ENCODE measurements around the gene PERCC1.

Gene PERCC1

DNA sequence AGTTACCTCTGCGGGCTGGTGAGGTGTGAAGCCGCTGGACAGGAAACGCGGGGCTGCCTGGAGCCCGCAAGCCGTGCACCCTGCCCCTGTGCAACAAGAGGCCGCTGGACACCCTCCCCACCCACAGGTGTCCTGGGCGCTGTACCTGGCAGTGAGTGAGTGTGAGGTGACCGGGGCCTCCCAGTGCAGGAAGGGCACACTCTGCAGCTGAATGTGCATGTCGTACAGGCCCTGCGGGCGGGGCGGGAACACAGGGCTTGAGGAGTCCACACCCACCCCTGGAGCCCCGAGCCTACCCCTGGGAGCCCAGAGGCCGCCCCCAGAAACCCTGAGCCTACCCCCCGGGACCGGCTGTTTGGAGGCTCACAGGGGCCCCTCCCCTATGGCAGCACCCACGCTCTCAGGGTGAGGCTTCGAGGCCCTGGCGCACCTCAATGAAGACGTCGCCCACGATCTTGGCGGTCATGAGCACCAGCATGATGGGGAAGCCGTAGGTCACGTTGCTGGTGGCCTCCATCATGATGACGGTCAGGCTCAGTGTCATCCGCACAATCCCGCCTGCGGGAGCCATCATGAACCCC lies 17.7 kb downstream of the PERCC1 start:
- TF ChIP-seq, protein P1, sequence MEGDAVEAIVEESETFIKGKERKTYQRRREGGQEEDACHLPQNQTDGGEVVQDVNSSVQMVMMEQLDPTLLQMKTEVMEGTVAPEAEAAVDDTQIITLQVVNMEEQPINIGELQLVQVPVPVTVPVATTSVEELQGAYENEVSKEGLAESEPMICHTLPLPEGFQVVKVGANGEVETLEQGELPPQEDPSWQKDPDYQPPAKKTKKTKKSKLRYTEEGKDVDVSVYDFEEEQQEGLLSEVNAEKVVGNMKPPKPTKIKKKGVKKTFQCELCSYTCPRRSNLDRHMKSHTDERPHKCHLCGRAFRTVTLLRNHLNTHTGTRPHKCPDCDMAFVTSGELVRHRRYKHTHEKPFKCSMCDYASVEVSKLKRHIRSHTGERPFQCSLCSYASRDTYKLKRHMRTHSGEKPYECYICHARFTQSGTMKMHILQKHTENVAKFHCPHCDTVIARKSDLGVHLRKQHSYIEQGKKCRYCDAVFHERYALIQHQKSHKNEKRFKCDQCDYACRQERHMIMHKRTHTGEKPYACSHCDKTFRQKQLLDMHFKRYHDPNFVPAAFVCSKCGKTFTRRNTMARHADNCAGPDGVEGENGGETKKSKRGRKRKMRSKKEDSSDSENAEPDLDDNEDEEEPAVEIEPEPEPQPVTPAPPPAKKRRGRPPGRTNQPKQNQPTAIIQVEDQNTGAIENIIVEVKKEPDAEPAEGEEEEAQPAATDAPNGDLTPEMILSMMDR (IDR thresholded peaks at IDR 0.05; ENCODE audit: control insufficient read depth, insufficient read depth, low read depth, low read length, missing control alignments): no peak

DNA sequence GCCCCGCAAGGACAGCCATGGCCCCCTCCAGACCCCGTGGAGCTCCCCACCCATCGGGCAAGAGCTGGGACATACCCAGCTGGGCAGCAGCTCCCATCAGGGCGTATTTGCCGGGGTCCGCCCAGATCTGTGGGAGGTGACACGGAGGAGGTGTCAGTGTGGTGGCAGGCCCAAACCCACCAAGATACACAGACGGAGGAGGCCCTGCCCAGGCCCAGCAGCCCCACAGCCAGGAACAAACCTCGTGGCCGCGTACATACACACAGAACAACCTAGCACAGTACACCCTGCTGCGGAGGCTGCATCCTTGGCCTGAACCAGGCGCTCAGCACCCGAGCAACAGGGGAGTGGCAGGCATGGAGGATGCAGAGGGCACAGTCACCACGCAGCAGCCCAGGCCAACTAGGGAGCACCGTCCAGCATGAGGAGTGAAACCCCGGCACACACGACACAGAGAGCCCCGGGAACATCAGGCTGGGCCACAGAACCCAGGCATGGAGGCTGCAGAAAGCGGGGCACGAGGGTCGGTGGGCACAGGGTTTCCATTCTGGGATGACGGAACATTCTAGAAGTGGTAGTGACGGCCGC lies 18.4 kb downstream of the PERCC1 start:
- no peak for DNase-seq (ENCODE audit: low read depth)
- no peak overlapping the region for H3K4me3 ChIP-seq (ENCODE audit: control insufficient read depth, low read depth, low read length)
- TF ChIP-seq, protein P1 (IDR thresholded peaks at IDR 0.05; ENCODE audit: control insufficient read depth, insufficient read depth, low read depth, low read length, missing control alignments): no peak

More for the DNA sequence above, 17.7 kb downstream of the PERCC1 start:
- no peak for DNase-seq (ENCODE audit: low read depth)
- H3K4me3 ChIP-seq (ENCODE audit: control insufficient read depth, low read depth, low read length): no peak overlapping the region

DNA sequence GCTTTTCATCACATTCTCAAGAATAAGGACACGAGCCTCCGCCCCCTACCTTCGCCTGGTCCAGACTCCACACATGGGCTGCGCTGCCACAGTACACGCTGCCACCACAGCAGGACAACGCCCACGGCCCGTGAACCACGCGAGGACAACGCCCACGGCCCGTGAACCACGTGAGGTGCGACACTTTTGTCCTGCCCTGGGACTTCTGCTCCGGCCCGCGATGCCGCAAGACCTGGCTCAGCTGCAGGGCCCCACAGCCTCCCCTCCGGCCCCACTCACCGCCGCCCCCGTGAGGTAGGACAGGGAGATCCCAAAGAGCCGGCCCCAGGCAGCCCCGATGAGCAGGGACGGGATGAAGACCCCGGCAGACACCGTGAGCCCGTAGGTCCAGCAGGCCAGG lies 19.3 kb downstream of the PERCC1 start:
- DNase-seq (ENCODE audit: low read depth): no peak
- TF ChIP-seq, protein P1 (IDR thresholded peaks at IDR 0.05; ENCODE audit: control insufficient read depth, insufficient read depth, low read depth, low read length, missing control alignments): no peak
- no peak overlapping the region for H3K4me3 ChIP-seq (ENCODE audit: control insufficient read depth, low read depth, low read length)

DNA sequence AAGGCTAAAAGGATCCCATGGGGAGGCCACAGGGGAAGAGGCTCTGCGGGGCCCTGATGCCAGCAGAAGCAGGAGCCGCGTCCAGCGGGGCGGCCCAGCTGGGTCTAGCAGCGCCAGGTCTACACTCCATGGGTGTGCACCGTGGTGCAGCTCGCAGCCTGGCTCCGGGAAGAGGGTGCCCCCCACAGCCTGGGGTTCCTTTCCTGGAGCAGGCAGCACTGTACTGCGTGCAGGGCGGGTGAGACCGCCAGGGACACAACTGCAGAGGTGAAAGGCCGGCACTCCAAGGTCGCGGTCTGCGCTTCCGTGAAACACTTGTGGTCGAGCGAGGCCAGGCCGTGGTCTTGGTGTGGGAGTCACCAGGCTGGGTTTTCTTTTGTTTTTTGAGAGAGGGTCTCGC lies 20.0 kb downstream of the PERCC1 start:
- no peak for DNase-seq (ENCODE audit: low read depth)
- H3K4me3 ChIP-seq (ENCODE audit: control insufficient read depth, low read depth, low read length): no peak overlapping the region
- TF ChIP-seq, protein P1 (IDR thresholded peaks at IDR 0.05; ENCODE audit: control insufficient read depth, insufficient read depth, low read depth, low read length, missing control alignments): no peak

DNA sequence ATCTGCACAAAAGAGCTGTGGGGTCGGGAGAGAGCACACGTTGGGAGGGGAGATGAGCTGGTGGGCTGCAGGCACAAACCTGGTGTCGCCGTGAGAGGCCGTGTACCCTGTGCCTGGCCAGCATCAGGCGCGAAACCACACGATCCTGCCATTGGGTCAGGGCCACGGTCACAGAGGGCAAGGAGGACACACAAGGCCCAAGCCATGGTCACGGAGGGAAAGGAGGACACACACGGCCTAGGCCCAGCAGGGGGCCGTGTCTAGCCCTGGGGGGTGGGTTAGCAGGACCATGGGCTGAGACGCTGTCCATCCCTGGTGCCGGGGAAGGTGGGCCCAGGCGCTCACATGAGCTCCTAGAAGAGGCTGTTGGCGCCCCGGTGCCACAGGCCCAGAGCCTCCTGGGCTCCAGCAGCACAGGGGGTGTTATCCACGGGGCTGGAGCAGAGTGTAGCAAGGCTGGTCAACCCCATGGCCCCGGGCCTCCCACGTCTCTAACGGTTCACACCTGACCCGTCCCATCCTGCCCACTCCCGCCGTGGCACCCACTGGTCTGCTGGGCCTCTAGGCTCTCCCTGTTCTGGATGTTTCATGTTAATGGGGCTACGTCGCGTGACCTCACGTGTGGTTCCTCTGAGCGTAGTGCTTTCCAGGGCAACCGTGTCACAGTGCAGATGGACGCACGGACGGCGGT lies 21.0 kb downstream of the PERCC1 start:
- no peak overlapping the region for H3K4me3 ChIP-seq (ENCODE audit: control insufficient read depth, low read depth, low read length)
- no peak for DNase-seq (ENCODE audit: low read depth)
- TF ChIP-seq, protein P1 (IDR thresholded peaks at IDR 0.05; ENCODE audit: control insufficient read depth, insufficient read depth, low read depth, low read length, missing control alignments): no peak

DNA sequence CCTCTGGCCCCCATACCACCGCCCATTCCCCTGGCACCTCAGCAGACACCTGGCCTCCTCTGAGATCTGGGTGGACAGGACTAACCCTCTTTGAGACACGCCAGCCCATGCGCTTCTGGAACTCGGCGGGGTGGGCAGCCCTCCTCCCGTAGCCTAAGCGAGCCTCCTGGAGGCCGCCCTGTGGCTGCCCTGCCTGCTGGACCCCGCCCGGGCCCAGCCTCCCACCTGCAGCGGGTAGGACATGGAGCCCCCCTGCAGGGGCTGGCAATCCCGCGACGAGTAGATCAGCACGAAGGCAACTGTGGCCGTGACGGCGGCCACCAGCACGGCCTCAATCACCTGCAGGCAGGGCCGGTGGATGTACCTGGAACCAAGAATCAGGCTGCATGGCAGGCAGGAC lies 21.7 kb downstream of the PERCC1 start:
- DNase-seq (ENCODE audit: low read depth): no peak
- TF ChIP-seq, protein P1 (IDR thresholded peaks at IDR 0.05; ENCODE audit: control insufficient read depth, insufficient read depth, low read depth, low read length, missing control alignments): no peak
- no peak overlapping the region for H3K4me3 ChIP-seq (ENCODE audit: control insufficient read depth, low read depth, low read length)
